ENCODE data around the gene IKBKE.

DNA sequence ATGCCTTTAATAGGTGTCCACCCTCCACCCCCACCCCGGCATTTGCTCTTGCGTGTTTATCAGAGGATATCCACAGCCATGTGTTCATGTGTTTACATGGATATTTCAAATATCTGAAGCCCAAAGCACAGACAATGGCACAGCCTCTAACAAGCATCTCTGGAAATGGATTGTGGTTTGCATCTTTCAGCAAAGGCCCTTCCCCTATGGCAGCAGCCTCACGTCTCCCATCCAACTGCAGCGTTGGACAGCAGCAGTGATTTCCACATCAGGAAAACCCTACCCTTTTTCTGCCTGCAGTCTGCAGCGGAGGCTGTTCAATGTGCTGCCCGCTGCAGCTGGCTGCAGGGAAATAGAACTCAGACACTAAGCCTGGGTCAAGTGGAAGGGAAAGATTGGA, 38.7 kb downstream of the IKBKE start:
- no peak for TF ChIP-seq YY1 (IDR thresholded peaks at IDR 0.05; ENCODE audit: insufficient read depth, insufficient read length)
- no peak for TF ChIP-seq ZNF274 (IDR thresholded peaks at IDR 0.05; ENCODE audit: low read depth, low read length)

Data from NT2/D1 (cell line).